HG03558 (cell line): ENCODE data around the gene HK3.

Experiments
- ATAC-seq: cut with Tn5 transposase; IDR thresholded peaks from one replicate; pipeline ENCODE4 v1.9.1; 2021; ENCODE audit warnings: moderate number of reproducible peaks; ENCODE audit not compliant: unreplicated experiment; ENCODE audit errors: extremely low read depth

The HK3 gene

DNA sequence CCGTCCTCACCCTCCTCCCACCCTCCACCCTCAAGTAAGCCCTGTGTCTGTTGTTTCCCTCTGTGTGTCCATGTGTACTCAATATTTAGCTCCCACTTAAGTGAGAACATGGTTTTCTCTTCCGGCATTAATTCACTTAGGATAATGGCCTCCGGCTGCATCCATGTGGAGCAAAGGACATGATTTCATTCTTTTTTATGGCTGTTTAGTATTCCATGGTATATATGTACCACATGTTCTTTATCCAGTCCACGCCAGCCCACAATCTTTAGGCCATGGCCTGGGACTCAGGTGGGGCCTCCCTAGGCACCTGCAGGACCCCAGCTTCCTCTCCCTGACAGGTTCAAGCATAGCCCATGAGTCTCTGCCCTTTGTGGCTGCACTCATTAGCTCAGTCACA, 65.9 kb downstream of the HK3 start:
- ATAC-seq, result no peak

- ATAC-seq, result no peak
Observed at GRCh38 chr5:176832162-176832561, 67.0 kb downstream of the HK3 start.

GRCh38 chr5:176831425-176831824, 67.7 kb downstream of the HK3 start:
- ATAC-seq, result no peak

DNA sequence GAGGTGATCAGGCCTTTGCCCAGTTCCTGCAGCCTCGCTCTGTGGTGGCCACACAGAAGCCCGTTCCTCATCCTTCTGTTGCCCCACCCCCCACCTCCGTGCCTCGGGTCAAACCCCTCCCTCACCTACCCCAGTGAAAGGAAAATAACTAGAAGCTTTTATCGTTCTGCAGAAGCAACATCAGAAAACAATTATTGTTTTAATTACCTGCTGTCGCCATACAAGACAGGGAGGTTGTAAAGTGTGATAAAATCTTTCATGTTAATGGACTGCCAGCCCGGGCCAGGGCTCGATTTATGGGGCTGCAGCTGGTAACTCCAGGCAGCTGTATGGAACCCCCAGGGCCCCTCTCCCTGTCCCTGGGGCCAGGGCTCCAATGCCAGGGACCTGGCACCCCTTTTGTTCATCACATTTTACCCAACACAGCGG, 68.1 kb downstream of the HK3 start:
- ATAC-seq, result no peak
